GM12892 (cell line): ENCODE results near the gene MRPL28.

Source experiments
- POLR2A ChIP-seq: IDR thresholded peaks from 2 replicates; pipeline ENCODE4 v1.6.1; 2011; ENCODE audit warnings: low read depth, low read length, control low read depth
- POLR2AphosphoS5 ChIP-seq: IDR thresholded peaks from 2 replicates; pipeline ENCODE4 v1.6.1; 2011; ENCODE audit warnings: low read depth, low read length, control low read depth
- TAF1 ChIP-seq: IDR thresholded peaks from 2 replicates; pipeline ENCODE4 v1.6.1; 2011; ENCODE audit warnings: low read depth, mild to moderate bottlenecking, control low read depth, low read length, borderline replicate concordance

GRCh38 chr16:389352-389751 is 19.0 kb upstream of the MRPL28 start:
- TF ChIP-seq POLR2AphosphoS5 (no peak), POLR2A (no peak), TAF1 (no peak)
